A673 (cell line): ENCODE data around the gene SPDEF.

ENCODE experiments used
- EZH2 ChIP-seq: fragments of 200-600 bp; sonication (generic); IDR thresholded peaks from 2 replicates; pipeline ENCODE4 v1.6.1; 2017; ENCODE audit warnings: borderline replicate concordance, low read depth, mild to moderate bottlenecking, mixed read lengths, antibody characterized with exemption, low read length; ENCODE audit not compliant: poor library complexity, severe bottlenecking
- TF ChIP-seq, protein P1 (sequence below): fragments of 300-800, 200-600 bp; sonication (generic); conservative IDR thresholded peaks from 2 replicates; pipeline ENCODE4 v1.5.1; 2017; ENCODE audit warnings: low read depth, mild to moderate bottlenecking, antibody characterized with exemption, low read length, moderate library complexity, mixed read lengths

DNA sequence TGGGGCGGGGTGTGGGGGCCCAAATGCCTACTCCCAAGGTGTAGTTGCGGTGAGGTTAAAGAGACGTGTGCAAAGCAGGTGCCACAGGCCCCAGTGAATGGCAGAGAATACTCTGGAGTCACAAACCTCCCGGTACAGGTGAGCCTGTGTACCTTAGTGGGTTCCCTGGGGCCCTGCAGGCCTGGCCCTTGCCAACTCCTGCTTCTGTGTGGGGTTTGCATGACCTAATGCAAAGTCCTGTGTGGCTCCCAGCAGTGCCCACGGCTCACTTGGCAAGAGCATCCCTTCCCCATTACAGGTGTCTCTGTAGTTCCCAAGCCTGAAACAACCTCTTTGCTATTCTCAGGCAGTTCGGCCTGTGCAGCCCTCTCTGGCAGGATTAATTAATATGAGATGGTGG lies 17.5 kb downstream of the SPDEF start:
- TF ChIP-seq, protein P1, sequence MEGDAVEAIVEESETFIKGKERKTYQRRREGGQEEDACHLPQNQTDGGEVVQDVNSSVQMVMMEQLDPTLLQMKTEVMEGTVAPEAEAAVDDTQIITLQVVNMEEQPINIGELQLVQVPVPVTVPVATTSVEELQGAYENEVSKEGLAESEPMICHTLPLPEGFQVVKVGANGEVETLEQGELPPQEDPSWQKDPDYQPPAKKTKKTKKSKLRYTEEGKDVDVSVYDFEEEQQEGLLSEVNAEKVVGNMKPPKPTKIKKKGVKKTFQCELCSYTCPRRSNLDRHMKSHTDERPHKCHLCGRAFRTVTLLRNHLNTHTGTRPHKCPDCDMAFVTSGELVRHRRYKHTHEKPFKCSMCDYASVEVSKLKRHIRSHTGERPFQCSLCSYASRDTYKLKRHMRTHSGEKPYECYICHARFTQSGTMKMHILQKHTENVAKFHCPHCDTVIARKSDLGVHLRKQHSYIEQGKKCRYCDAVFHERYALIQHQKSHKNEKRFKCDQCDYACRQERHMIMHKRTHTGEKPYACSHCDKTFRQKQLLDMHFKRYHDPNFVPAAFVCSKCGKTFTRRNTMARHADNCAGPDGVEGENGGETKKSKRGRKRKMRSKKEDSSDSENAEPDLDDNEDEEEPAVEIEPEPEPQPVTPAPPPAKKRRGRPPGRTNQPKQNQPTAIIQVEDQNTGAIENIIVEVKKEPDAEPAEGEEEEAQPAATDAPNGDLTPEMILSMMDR = no peak
- TF ChIP-seq EZH2 = no peak
